ENCODE data around the gene TUBA4A. TPM values are rescaled to one million over a fixed set of nuclear protein-coding genes. Genes with fewer than 3 reads are reported as not detected.

TUBA4A gene
- total RNA-seq, 2 donors from 2014 or later: 42.1 to 72.9 TPM

DNA sequence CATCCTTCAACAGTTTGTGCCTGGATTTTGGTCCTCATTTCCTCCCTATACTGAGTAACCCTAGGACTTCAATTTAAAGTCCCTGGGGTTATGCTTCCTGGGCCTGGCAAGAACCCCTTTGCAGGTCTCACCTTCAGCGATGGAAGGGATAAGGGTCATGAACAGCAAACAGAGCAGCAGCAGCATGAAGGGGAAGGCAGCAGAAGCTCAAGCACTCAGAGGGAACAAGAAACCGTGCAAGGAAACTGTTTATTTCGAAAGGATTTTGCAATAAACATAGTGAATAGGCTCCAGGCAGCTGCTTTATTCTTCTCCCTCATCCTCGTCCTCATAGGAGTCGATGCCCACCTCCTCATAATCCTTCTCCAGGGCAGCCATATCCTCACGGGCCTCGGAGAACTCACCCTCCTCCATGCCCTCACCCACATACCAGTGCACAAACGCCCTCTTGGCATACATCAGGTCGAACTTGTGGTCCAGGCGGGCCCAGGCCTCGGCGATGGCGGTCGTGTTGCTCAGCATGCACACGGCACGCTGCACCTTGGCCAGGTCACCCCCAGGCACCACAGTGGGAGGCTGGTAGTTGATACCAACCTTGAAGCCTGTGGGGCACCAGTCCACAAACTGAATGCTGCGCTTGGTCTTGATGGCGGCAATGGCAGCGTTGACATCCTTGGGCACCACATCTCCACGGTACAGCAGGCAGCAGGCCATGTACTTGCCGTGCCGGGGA is 3.5 kb downstream of the TUBA4A start:
- intact Hi-C loops (cut with DNase I): no loop called here
- DNase-seq: no peak
- no peak for ATAC-seq

DNA sequence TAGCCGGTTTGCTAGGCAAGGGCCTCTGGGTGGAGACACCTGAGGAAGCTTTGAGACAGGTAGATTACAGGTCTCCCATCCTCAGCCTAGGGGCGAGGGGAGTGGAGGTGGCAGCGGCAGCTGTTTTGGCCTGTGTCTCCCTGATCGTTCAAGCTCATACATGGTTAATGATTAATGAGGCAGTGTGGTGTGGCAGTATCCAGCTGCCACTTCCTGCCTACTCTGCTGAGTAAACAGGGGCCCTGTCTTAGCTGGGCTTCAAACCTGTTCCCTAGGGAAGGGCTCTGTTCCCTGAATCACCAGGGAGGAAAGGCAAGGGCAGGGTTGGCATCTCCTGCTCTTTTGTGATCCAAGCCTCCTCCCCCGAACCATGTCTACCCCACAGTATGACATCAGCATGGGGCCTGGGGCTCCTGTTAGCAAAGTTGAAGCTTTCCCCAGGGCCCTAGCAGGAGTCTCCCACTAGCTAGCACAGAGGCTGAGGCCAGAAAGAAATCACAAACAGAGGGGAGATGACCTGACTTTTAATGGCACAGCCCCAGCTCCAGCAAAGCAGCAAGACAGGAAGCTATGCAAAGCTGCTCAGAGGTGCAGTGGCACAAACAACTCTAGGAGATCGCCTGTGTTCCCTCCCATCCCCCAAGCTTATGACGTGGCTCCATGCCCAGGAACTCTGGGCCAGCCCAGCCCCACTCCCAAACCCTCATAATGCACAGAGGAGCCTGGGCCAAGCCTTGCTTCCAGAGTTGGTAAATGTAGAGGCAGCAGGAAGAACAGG is 4.3 kb downstream of the TUBA4A start:
- ATAC-seq (peak; percentile 4 to 21), DNase-seq (peak; percentile 64)
- intact Hi-C loops (cut with DNase I): loop anchor here in 1 of 2 donors (10.0 kb wide), 1 partner anchor 45 kb away; no protein-coding TSS in a partner anchor

DNA sequence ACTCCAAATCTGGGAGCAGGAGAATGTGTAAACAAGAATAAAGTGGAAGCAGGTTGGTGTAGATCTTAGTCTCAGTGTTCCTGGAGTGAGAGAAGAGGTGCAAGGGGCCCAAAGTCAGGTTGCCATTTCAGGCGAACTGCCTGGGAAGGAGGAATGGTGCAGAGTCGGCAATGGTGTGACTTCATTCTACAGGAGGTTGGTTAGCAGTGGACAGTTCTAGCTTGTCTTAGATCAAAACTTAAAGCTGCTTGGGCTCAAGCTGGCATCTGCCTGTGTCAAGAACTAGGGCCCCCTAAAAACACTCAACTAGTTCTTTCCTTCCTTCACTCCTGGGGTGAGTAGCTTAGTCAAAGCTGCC is 4.9 kb downstream of the TUBA4A start:
- intact Hi-C loops (cut with DNase I): loop anchor here in 1 of 2 donors (10.0 kb wide), 1 partner anchor 46 kb away; no protein-coding TSS in a partner anchor
- no peak for DNase-seq
- ATAC-seq: no peak

DNA sequence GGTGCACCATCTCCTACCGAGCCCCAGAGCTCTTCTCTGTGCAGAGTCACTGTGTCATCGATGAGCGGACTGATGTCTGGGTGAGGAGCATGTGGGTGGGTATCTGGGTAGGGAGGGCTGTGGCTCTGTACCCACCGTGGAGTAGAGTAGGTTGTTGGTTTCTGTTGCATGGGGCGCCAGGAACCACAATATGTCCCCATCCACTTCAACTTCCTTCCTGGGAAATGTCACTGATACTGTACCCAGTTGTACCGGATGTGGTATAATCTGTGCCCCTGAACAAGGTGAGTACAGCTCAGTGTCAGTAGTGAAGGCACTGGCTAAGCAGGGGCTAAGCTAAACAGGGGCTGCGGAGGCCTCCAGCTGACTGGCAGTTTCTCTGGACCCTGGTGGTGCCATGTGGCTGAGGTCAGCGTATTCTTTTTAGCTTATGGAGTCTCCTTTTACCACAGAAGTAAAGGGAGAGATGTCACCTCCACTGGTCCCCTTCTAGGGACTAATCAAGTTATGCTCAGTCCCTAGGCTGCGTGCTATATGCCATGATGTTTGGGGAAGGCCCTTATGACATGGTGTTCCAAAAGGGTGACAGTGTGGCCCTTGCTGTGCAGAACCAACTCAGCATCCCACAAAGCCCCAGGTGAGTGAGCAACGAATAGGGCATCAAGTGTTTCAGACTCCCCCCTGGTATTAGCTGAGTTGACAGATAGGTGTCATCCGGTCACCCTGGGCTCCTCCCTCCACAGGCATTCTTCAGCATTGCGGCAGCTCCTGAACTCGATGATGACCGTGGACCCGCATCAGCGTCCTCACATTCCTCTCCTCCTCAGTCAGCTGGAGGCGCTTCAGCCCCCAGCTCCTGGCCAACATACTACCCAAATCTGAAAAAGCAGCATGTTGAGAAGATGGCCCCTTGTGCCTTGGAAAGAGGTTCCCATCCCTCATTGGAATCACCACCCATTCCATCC is 5.8 kb downstream of the TUBA4A start:
- peak in 1 of 2 donors; percentile 2 for ATAC-seq
- intact Hi-C loops (cut with DNase I): loop anchor here in 1 of 2 donors (10.0 kb wide), 1 partner anchor 47 kb away; no protein-coding TSS in a partner anchor
- DNase-seq: no peak

DNA sequence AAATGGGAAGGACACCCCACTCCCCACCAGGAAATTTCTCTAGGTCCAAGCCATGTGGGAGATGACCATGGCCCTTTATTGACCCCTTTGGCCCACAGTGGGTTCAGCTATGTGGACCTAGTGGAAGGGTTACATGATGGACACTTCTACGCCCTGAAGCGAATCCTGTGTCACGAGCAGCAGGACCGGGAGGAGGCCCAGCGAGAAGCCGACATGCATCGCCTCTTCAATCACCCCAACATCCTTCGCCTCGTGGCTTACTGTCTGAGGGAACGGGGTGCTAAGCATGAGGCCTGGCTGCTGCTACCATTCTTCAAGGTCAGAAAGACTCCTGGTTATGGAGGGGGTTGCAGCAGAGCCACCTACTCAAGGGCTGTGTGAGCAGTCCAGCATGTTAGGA is 7.2 kb downstream of the TUBA4A start:
- intact Hi-C loops (cut with DNase I): loop anchor here in 1 of 2 donors (10.0 kb wide), 1 partner anchor 48 kb away; no protein-coding TSS in a partner anchor
- no peak for DNase-seq
- no peak for ATAC-seq

DNA sequence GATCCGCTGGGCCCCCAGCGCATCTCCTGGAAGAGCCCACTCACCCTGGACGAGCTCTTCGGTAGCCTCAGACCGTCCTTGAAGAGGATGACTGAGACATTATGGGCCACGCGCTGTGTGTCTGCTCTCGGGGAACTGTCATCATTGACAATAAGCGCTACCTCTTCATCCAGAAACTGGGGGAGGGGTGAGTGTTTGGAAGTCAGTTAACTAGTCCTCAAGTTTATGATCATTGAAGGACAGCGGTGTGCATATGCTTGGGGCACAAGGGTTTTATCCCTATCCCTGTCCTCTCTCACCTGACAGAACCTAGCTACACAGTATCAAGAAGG is 7.9 kb downstream of the TUBA4A start:
- no peak for ATAC-seq
- DNase-seq: no peak
- intact Hi-C loops (cut with DNase I): loop anchor here (2.0 to 10.0 kb wide), 2 partner anchors 17 to 49 kb away; partner anchors contain the start of genes ANKZF1 (in 1 of the 2) and ATG9A (in 1 of the 2)

DNA sequence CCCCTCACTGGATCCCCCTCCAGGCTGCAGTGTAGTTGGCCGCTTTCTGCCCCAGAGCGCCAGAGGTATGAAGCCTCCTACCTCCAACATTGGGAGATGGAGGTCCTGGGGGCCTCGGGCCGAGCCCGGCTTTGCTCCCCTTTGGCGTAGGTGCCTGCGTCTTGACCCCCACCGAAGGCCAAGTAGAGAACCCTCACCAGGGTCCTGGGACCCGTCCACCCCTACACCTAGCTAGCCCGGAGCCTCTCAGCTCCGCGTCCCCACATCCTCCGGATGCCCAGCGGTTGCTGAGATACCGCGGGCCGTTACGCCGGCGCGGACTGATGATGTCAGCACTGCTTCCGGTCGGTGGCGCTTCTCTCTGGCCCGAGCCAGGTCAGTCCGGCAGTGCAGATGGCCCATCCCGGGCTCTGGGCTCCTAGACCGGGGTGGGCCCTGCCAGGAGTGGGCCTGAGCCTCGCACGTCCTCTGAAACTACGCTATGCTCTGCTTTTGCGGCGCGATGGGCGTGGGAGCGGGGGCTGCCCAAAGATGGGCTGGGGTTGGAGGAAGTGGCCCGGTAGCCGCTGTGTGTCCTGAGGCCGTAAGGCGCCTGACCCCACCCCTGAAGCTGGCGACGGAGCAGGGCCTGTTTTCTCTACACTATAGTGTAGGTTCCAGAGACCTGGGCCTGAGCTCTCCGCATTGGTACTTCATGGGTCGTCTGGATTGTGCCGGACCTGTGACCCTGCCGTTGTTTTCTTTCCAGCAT is 8.4 kb downstream of the TUBA4A start, which contains the start of the genes GLB1L and STK16:
TSS of gene GLB1L (minus strand) at position 297 of the 751 bp plus-strand sequence. CDS start 1,871 bp downstream, outside the sequence.
TSS of gene STK16 (plus strand) at position 332 of the 751 bp plus-strand sequence. CDS start 521 bp downstream, outside the sequence.
- peak; percentile 96 for DNase-seq
- peak; percentile 93 to 94 for ATAC-seq
- intact Hi-C loops (cut with DNase I): loop anchor here (2.0 to 10.0 kb wide), 2 partner anchors 17 to 49 kb away; partner anchors contain the start of genes ANKZF1 (in 1 of the 2) and ATG9A (in 1 of the 2)

DNA sequence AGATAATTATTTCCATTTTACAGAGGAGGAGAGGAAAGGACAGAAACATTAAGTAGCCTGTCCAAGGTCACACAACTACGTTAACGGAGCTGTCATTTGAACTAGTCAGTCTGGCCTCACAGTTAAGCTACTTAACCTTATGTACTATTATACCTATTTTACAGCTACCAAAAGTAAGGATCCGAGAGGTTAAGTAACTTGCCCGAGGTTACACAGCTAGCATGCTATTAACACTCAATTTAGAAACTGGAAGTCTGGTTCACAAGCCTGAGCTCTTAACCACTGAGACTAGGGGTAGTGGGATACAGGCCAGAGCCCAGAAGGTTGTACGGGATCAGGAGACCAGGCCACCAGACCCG is 8.9 kb downstream of the TUBA4A start:
- intact Hi-C loops (cut with DNase I): loop anchor here (2.0 to 10.0 kb wide), 2 partner anchors 16 to 50 kb away; partner anchors contain the start of genes ANKZF1 (in 1 of the 2) and ATG9A (in 1 of the 2)

DNA sequence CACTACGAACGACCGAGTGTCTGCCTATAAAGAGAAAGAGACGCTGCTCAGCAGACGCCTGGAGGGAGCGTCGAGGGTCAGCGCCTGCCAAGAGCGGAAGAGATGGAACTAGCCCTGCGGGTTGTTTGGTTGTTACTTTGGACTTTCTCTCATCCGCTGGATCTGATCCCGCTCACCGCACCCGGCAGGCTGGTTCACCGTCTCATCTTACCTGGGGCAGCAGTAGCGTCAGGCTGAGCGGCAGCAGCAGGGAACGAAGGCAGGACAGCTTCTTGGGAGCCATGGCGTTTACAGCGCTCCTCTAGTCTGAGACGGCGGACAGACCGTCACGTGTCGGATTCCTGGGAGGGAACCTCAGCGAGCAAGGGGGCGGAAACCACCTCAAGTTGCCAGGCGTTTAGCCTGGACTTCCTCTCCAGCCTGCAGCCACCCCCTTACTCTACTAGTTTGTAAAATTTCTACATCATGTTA is 10.4 kb downstream of the TUBA4A start:
- ATAC-seq: no peak
- no peak for DNase-seq
- intact Hi-C loops (cut with DNase I): loop anchor here in 1 of 2 donors (10.0 kb wide), 1 partner anchor 51 kb away; no protein-coding TSS in a partner anchor

More for the DNA sequence above, 8.9 kb downstream of the TUBA4A start:
- DNase-seq (no peak), ATAC-seq (no peak)

DNA sequence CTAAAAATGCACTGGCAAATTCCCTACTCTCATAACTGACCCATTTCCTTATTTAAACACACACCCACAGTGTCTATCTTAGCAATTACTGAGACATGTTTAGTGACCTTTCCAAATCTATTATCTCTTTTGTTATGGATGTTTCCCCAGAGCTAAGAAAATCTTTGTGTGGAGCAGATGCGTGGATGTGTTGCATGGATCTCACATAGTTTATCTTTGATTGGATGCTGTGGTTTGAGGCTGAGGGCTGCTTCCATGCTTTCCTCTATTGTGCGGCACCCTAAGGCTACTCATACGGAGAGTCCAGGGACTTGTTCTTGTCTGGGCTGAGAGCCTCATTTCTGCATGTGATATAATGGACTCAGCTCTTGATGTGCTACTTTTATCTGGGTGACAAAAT is 19.4 kb downstream of the TUBA4A start:
- ATAC-seq (no peak), DNase-seq (no peak)
- intact Hi-C loops (cut with DNase I): no loop called here

DNA sequence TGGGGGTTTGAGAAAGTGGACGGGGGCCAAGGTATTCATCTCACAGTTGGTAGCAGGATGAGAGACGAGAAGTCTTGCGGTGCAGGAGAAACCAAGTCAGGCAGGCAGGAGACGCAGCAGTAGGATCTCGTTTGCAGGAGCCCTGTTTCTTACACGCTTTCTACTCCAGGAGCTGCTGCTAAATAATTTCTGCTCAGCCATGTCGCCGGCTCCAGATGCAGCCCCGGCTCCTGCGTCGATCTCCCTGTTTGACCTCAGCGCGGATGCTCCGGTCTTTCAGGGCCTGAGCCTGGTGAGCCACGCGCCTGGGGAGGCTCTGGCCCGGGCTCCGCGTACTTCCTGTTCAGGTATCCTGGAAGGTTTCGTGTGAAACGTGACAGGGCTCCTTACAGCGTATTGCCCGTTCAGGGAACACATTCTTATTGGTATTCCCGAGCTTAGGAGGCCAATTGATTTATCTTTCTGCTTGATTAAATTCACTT is 23.6 kb downstream of the TUBA4A start:
- DNase-seq (no peak), ATAC-seq (peak in 1 of 2 donors; percentile 24)
- intact Hi-C loops (cut with DNase I): no loop called here

DNA sequence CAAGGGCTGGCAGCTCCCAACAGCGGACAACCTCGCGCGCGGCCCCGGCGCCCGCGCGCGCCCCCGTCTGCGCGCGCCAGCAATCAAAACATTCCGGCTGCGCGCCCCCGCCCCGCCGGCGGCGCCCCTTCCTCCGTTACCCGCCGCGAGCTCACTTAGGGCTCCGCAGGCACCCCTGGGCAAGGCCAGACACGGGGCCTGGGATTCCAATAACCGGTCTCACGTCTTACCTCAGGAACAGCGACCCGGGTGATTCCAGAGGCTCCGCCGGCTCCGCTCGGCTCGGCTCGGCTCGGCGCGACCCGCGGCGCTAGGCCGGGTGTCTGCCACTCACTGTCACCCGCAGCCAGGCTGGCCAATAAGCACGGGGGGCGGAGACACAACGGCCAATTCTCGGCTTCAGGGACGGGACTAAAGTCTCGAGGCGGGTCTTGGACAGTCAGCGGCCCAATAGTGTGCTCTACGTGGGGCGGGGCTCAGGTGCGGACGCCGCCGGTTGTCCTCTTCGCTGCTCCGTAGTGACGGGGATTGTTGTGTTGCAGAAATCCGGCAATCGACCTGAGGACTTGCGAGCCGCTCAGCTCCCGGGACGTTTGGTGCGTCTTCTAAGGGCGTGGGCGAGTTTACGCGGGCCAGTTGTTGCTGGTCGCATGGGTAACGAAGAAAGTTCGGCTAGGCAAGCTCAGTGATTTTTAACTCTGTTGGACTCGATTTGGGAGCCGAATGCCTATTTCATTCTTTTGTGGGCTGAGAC is 24.2 kb downstream of the TUBA4A start, which contains the start of the genes ANKZF1 and ATG9A:
TSS of gene ANKZF1 (plus strand) at position 502 of the 754 bp plus-strand sequence. CDS start 452 bp downstream, outside the sequence.
TSS of gene ATG9A (minus strand) at position 332 of the 754 bp plus-strand sequence. CDS start 1,612 bp downstream, outside the sequence.
- ATAC-seq (peak; percentile 99), DNase-seq (peak; percentile 99)
- intact Hi-C loops (cut with DNase I): loop anchor here in 1 of 2 donors (2.0 kb wide), 1 partner anchor 15 kb away; the partner anchor contains the start of genes GLB1L and STK16

DNA sequence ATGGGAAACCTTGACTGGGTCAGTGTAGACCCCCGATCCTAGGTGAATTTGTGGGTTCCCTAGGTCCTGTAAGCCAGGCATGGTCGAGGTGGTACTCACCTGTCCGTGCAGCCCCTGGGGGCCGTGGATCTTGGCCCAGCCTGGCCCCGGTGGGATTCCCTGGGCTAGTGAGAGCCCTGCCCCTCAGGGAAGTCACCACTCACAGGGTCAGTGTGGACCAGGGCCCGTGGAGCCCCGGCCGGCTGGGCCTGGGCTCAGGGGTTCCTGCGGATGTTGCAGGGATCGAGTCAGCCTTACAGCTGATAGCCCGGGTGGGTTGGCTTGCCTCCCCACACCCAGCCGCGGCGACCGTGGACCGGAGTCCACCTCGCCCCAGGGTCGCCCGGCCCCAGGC is 24.8 kb downstream of the TUBA4A start:
- no peak for ATAC-seq
- intact Hi-C loops (cut with DNase I): loop anchor here in 1 of 2 donors (2.0 kb wide), 1 partner anchor 16 kb away; the partner anchor contains the start of genes GLB1L and STK16

DNA sequence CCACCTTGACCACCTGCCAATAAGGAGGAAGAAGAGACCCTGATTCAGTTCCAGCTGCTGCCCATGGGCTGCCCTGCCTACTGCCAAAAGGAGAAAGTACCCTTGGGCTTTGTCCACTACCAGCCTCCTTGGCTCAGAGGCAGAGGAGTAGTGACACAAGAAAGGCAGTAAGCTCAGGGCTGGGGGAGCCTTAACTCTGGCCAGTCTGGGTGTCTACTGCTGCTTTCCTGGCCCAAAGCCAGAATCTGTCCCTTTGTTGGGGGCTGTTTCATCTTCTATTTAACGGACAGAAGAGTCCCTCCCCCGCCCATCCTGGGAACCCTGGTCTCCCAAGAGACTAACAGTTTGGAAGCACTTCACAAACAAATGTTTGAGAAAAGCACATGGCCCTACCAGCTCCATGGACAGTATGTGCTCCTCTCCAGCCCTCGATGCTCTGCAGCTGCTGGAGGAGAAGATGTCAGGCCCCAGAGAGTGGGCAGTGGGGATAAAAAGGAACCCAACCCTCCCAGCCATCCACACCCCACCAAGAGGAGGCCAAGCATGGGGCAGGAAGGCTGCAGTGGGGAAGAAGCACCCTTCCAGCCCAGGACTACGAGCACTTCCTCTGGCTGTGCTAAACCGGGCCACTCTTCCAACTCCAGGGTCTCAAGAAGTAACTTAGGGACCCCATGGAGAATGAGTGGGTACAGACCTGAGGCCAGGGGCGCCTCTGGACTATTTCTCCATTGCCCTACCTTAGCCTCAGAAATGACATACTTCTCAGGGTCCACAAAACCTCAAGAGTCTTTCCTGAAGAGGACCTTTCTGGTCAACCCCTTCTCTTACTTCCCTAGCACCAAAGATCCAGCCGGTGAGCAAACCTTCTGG is 25.4 kb downstream of the TUBA4A start:
- no peak for ATAC-seq
- intact Hi-C loops (cut with DNase I): loop anchor here in 1 of 2 donors (2.0 kb wide), 1 partner anchor 17 kb away; the partner anchor contains the start of genes GLB1L and STK16
- no peak for DNase-seq

More for the DNA sequence above, 24.8 kb downstream of the TUBA4A start:
- DNase-seq: no peak

DNA sequence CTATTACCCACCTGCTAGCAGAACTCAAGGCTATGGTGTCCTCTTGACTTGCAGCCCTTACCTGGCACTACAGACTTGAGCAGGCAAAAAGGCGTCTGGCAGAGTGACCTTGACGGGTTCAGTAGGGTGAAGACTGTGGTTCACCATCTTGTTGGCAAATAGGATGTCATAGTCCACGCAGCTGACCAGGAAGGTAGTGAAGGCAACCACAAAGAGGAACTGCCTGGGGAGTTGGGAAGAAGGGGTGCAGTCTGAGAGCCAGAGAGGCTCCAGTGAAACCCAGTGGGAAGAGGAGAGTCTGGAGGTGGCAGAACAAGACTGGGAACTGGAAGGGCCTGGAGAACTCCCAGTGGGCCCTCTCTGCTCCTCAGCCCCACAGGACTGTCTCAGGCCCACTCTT is 28.4 kb downstream of the TUBA4A start:
- no peak for ATAC-seq
- DNase-seq: no peak
- intact Hi-C loops (cut with DNase I): no loop called here
